GM19397 (cell line): ENCODE data around the gene KLC4.
"Not testable (repeated sequence)": the region's sequence is repeated elsewhere in the genome, so short reads cannot be mapped to it uniquely, and the experiment has no call there.

Experiments used
- ATAC-seq: cut with Tn5 transposase; IDR thresholded peaks from one replicate; pipeline ENCODE4 v1.9.1; 2021; ENCODE audit warnings: mild to moderate bottlenecking, moderate library complexity; ENCODE audit not compliant: unreplicated experiment

KLC4 gene

DNA sequence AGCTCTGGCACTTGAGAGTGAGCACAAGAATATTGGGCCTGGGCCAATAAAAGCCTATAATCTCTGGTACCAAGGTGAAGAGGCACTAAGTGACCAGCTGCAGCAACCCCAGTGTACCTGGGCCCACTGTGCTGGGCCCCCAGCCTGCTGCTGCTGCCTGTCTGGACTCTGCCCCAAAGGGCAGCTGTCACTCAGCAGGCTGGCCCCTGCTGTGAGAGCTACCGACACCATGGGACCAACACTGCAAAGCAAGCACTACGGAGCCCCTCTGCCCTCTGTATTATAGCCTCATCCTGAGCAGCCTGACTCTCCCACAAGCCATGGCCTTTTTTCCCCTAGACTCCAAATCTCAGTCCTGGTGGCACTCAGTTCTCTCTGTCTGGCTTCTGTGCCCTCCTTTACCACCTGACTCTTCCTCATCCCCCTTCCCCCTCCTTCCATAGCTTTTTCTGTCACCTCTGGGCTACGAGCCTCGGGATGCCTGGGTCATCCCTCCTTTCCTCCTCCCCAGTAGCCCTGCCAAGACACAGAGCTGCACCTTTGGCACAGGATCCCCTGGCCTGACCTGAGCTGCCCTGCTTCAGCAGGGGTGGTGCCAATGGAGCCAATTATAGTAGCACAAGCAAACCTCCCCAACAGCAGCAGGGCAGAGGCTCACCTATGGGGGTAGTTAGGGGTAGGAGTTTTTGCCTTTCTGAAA lies 23.8 kb upstream of the KLC4 start:
- no peak for ATAC-seq

DNA sequence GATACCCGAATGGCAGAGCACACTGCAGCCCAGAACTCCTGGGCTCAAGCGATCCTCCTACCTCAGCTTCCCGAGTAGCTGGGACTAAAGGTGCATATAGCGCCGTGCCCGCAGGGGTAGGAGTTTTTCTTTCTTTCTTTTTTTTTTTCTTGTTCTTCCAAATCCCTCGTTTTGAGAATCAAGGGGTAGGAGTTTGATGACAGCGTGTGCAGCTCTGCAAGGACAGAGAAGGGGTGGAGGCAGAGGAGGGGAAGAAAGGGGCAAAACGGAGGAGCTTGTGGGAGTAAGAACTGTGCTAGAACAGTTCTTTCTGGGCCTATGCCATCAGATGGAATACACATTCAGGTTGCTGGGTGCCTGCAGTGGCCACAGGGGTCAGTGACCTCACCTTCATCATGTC lies 22.7 kb upstream of the KLC4 start:
- ATAC-seq: no peak

DNA sequence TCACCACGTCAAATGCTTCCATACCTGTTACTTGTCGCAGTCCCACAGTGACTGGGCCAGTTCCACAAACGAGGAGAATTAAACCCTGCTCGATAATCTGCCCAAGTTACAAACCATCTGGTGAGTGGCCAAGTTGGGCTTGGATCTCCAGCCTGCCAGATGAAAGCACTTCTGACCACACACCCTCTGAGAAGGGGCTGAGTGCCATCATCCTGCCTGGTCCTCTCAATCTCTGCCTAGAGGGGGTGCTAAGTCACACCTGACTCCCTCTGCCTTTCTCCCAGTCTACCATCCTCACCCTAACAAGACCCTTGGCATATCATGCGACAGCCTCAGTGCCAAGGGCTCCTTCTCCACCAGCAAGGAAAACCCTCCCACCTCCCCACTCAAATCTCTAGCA lies 22.2 kb upstream of the KLC4 start:
- ATAC-seq: no peak

DNA sequence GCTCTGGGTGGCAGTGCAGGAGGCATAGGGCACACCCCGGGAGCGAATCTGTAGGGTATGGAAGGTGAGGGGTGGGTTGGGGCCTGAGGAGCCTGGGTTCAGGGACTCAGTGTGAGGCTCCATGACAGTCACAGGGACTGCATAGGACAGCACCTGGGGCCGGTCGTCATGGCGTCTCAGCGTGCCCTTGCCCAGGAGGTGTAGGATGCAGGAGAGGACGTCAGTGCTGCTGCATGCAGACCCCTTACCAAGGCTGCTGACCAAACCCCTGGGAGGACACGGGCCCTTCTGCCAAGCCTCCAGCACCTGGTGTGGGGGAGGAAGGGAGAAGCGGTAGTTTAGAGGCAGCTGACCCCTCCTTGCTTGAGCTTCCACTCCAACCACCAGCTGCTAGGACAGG lies 21.7 kb upstream of the KLC4 start:
- ATAC-seq: no peak

DNA sequence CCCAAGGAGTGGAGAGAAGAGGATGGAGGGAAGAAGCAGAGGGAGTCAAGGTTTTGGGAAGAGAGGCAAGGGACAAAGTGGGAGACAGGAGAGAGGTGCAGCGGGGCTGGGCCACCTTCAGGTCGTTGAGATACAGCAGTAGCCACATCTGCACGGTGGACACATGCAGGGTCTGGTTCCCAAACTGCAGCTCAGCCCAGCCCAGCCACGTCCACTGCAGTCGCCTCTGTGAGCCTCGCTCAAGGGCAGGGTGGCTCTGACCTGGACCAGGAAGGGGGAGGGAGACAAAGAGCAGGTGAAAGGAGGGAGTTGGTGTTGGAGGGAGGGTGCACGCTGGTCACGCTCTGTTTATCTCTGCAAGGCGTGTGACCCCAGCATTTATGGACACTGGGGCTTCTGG lies 20.7 kb upstream of the KLC4 start:
- no peak for ATAC-seq

DNA sequence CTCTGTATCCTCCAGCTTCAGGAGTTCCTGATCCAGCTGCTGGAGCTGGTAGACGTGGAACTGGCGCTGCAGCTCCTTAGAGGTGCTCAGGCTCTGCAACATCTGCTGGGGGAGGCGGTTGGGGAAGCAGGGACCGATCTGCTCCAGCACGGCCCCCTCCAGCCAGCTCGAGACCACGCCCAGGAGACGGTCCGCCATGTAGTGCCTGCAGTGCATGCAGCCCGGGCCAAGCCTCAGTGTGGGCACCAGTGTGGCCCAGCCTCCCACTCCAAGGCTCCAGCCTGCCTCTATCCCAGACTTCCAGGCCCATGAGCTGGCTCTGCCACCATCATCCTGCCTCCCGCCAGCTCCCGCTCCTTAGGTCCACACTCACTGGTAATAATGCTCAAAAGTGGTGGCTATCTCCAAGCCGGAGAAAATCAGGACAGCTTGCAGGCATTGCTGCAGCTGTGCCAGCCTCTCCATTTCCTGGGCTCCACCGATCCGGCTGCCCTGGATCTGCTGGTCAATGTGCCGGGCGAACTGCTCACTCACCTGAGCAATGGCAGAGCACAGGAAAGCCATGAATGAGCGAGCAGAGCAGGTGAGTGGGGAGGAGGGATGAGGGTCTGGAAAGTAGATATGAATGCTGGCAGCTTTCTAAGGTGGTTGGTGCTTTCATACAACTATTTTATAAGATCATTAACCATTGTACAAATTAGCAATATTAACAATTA lies 18.7 kb upstream of the KLC4 start:
- ATAC-seq: no peak

DNA sequence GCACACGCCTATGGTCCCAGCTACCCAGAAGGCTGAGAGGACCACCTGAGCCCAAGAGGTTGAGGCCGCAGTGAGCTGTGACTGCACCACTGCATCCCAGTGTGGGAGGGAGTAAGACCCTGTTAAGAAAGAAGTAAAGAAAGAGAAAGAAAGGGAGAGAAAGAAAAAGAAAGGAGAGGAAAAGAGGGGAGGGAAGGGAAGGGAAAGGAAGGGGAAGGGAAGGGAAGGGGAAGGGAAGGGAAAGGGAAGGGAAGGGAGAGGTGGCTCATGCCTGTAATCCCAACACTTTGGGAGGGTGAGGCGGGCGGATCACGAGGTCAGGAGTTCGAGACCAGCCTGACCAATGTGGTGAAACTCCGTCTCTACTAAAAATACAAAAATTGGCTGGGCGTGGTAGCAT lies 18.0 kb upstream of the KLC4 start:
- ATAC-seq: not testable (repeated sequence)

DNA sequence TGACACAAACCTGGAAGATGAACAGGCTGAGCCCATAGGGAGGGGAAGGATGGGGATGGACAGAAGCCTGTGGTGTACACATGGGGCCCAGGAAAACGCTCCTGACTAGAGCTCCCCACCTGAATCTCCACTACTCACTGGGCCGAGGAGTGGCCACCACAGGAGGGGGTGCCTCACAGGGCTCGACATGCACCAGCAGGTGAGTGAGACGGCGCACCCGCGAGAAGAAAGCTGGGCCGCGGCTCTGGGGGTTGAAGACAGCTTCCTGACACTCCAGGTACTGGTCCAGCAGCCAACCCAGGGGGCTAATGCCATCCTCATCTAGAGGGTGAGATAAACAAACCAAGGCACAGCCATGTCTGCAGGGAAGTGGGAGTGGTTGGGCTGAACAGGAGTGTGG lies 16.1 kb upstream of the KLC4 start:
- ATAC-seq: no peak

DNA sequence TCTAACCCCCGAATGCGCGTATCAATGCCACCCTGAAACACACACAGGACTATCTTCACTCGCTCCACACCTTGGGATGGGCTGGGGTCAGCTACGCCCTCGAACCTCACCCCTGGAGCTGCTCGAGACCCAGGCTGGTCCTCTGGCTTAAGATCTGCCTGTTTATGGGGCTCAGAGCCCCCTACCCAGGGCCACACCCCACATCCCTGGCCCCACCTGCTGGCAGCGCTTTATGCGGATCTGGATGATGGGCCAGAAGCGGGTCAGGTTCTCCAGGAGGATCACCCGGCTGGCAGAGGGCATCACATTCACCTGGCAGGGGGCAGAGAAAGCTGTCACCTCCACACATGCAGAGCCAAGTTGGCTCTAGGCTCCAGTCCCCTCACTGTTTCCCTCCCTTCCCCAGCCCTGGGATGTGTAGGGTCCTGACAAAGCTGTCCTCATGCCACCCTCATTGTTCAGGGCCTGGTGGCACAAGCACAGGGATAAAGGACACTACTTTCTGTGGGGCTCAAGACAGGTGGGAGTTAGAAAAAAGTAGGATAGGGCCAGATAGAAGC lies 14.0 kb upstream of the KLC4 start:
- ATAC-seq: no peak

DNA sequence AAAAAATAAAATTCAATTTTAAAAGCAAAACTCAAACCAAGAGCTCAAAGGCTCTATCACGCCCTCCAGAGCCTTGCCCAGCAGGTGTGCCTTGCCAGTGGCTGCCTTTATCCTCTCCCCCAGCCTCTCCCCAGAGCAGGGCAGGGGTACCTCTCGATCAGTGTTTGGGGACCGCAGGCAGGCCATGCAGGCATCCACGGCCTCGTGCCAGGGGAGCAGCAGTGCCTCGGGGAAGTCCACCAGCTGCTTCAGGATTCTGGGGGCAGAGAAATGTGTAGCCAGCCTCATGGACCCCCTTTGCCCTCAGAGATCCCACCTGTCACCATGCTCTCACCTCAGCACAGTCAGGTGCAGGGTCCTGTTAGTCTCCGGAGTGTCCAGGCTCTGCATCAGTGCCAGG lies 11.4 kb upstream of the KLC4 start:
- ATAC-seq: no peak

DNA sequence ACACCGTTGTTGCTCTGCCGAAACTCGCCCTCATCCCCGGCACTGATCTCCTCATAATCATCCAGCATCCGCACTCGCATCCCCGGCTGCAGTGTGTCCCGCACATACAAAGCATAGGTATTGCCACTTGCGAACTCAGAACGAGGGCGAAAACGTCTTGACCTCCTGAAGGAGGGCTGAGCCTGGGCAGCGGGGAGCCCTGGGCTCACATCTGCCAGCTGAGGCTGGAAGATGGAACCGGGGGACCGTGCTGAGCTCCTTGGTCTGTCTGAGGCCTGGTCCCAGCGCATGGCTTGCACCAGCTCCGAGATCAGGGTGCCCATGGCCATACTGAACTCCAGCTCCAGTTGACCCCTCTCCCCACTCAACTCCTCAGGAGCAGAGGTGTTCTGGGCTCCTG lies 8.4 kb upstream of the KLC4 start:
- no peak for ATAC-seq

DNA sequence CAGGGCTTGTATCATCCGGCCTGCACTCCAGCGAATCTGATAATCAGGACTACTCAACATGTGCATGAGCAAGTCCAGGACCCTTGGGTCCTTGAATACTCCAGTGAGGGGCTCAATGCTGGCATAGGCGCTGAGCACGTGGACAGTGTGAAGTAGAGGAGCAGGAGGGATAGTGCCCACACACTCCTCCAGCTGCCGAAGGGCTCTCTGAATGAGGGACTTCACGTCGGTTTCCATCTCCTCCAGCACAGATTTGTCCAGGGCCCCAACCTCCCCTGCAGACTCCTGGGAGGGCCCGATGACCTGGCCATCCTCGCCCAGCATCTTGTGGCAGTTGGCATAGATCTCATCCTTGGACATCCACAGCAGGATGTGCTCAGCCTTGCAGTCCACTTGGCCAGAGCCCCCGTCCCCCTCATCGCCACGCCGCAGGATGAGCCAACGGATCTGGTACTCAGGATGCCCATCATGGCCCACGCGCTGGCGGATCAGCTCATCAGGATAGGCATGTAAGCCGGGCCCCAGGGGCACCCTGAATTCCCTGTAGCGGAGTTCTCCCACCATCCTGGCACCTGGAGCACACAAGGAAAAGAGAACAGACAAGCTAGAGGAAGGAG lies 7.1 kb upstream of the KLC4 start:
- no peak for ATAC-seq

DNA sequence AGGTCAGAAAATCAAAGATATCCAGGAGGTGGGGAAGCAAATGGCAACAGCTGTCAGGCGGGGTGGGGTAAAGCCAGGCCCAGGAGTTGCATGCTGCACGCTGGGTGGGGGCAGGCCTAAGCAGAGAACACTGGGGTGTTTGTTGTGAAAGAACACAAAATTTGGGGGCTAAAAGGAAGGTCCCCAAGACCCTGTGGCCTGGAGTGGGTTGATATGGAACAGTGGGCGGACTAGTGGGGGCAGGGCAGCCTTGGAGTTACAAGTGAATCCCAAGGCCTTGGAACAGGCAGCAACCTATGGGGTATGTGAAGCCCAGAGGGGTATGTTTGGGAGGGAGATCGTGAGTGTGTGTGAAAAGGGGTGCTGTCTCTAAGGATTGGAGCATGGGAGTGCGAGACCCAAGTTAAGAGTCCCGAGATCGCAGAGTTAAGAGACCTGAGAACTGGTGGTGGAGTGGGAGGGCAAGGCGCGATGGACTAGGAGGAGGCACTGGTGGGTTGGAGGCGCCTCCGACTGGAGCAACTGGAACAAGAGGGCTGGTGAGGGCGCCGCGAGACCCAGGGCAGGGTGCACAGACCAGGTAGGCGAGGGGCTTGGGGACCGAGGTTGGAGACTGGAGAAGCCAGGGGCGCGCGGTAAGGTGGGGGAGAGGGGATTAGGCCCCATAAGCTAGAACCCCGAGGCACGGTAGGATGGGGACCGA lies 6.4 kb upstream of the KLC4 start:
- peak; percentile 19 for ATAC-seq

DNA sequence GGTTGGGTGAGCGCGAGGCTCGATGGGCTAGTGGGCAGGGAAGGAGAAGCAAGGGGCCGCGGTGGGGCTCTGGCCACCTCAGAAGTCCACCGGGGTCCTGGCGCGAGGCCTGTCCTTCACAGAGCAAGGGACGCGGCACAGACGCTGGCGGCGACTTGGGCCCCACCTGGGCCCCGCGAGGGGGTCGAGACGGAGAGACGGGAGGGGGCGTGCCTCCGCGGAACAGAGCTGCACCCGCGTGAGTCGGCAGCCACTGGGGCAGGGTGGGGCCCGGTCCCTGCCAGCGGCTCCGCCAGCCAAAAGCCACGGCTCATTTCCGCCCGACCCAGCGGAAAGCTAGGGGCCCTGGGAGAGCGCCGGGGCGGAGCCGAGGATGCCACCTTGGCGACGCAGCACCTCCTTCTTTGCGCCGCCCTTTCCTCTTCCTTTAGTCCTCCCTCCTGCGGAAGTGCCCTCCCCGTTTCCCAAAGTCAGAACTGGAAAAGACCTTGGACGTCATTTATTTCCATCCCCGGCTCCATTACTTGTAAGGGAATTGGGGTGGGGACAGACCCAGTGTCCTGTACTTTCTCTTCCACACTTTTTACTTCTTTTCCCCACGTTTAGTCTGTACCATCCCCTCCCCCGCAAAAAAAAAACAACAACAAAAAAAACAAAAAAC lies 5.8 kb upstream of the KLC4 start, which contains the start of gene CUL7:
CUL7 (minus strand) TSS at position 307 of the 661 bp plus-strand sequence. CDS start 1,063 bp downstream, outside the sequence.
- ATAC-seq: peak; percentile 85

DNA sequence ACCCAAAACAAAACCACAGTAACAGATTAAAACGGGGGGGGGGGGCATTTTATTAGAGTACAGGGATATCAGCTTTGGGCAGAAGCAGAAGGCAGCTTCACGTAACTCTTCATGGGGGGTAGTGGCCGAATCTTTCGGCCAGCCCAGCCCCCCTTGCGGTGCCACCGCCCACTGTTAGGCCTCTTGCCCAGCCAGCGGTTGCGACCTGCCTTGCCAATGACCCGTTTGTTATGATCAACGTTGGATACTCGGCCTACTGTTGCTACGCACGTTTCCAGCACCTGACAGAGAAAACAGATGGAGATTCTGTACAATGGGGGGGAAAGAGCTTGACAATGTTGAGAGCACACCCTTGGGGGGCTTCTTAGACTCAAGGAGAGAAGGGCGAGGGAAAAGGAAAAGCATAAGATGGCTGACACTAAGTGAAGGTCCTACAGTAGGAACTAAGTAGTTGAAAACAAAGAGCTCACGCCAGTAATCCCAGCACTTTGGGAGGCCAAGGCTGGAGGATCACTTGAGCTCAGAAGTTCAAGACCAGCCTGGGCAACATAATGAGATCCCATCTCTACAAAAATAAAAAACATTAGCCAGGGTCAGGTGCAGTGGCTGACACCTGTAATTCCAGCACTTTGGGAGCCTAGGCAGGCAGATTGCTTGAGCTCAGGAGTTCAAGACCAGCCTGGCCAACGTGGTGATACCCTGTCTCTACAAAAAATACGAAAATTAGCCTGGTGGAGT lies 5.1 kb upstream of the KLC4 start:
- no peak for ATAC-seq

DNA sequence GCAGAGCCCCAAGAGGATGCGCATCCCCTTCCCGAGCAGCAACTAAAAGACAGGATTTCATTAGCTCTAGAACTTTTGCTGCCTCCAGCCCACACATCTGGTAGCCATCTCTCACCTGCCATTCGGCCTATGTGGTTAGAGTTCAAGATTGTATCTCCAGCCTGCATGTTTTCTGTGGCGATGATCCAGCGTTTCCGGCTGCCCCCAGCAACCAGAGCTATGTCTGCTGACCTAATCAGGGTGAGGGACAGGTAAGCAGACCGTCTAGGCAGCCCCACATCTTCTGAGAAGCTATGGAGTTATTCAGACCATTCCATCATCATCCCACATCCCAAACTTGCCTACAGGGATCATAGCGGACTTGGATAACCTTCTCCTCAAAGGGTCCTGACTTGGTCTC lies 3.5 kb upstream of the KLC4 start:
- no peak for ATAC-seq

DNA sequence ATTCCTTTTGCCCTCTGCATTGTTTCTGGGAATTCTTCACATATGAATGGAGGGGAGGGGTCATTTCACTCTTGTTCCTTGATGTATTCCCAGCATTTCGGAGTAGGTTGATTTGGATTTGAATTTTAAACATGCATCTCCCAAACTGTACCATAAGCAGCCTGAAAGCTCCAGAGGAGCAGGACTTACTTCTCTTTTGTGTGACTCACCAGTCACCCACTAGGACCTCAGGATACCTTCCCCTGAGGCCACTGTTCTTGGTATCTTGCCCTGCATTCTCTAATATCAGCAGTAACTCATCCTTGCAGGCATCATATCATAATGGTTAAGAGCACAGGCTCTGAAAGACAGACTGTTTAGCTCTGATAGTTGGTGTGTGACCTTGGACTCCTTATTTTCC lies 900 bp upstream of the KLC4 start:
- ATAC-seq: no peak

DNA sequence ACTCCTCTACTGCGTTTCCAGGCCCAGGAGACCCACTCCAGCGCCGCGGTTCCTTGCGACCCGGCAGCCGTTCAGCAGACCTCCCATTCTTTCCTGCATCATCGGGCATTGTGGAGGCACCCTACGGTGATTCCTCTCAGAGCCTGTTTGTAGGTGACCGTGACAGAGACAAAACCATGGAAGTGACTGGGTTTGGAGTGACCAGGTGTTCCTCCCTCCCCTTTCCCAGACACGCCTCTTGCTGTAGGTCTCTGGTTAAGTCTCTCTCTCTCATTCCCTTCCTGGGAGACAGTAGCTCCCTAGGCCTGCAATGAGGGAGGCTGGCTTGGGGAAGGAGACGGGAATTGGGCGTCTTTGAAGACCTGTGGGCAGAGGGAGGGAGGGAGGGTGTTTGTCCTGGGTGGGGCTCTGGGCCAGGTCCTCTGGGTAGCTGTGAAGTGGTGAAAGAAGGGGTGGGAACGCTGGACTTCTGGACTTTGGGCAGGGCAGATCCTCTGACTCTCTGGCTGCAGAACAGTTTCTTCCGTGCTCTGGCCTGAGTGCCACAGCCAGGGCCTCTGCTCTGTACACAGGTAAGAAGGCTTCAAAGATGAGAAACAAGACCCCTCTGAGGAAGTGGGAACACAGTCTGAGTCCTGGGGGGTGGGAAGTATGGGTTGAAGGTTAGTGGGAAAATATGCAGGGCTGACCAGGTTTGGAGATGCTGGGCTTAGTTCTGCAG lies 763 bp downstream of the KLC4 start:
- ATAC-seq: no peak
